Endothelial cell of umbilical vein (primary cell): ENCODE data around the gene GDI1. TPM values are rescaled to one million over a fixed set of nuclear protein-coding genes. Genes with fewer than 3 reads are reported as not detected.

Source experiments
- BruUV-seq: library from RNA; stranded (reverse); fragments of 400-500 nt; replicated peaks from 2 replicates; lab custom pipeline; 2021; lab: Mats Ljungman, UMichigan
- CTCF ChIA-PET: fragments of 300-600, 350-600 bp; sonication (Branson Sonifier 250); formaldehyde crosslinking; loops from one replicate; lab custom pipeline; 2021; ENCODE audit warnings: antibody characterized with exemption, inconsistent platforms; lab: Charles Lee
- POLR2A ChIA-PET: fragments of 300-600, 350-600 bp; sonication (Branson Sonifier 250); formaldehyde crosslinking; loops from one replicate; lab custom pipeline; 2021; ENCODE audit warnings: antibody characterized with exemption, inconsistent platforms; lab: Charles Lee
- DNase-seq: peaks from one replicate; pipeline ENCODE4 v3.0.0-alpha.2; 2011; ENCODE audit warnings: low read depth, low spot score
- FAIRE-seq: peaks from 2 replicates; lab custom pipeline; 2011; peaks lifted over from hg19 to GRCh38; lab: Jason Lieb, UNC
- H2AFZ ChIP-seq: 2 replicates; pipeline ENCODE4 v1.6.0; 2012; ENCODE audit warnings: low read depth, low read length, control low read depth, inconsistent platforms
- H3K27ac ChIP-seq: 2 replicates; pipeline ENCODE4 v1.5.1; 2011; ENCODE audit warnings: low read depth, mild to moderate bottlenecking, control low read depth, low read length, moderate library complexity; ENCODE audit not compliant: insufficient read depth
- H3K27me3 ChIP-seq, 2 experiments: 2 replicates each; pipeline versions ENCODE4 v1.6.0 to v1.6.1; 2011; ENCODE audit warnings: low read length in 2 of 2, mixed read lengths in 1 of 2; ENCODE audit not compliant: control insufficient read depth in 2 of 2, insufficient read depth in 2 of 2
- H3K36me3 ChIP-seq, 2 experiments: 2 replicates in 1 of 2; 3 replicates in 1 of 2; pipeline ENCODE4 v1.5.1; 2011; ENCODE audit warnings: low read length in 2 of 2, mild to moderate bottlenecking in 1 of 2, moderate library complexity in 1 of 2; ENCODE audit not compliant: control insufficient read depth in 2 of 2, insufficient read depth in 2 of 2; ENCODE audit errors: extremely low read depth in 1 of 2
- H3K4me1 ChIP-seq: 3 replicates; pipeline ENCODE4 v1.5.1; 2011; ENCODE audit warnings: mild to moderate bottlenecking, low read length; ENCODE audit not compliant: control insufficient read depth, insufficient read depth; ENCODE audit errors: extremely low read depth
- H3K4me2 ChIP-seq: 2 replicates; pipeline ENCODE4 v1.6.1; 2011; ENCODE audit warnings: low read length, control low read depth, mixed read lengths; ENCODE audit not compliant: insufficient read depth
- H3K4me3 ChIP-seq, 3 experiments: fragments of 200-600 bp in 1 of 3; sonication (generic), shearing (Covaris generic) in 1 of 3; replicated peaks in 1 of 3; 2 replicates each; pipeline ENCODE4 v1.5.1; 2011 to 2016; ENCODE audit warnings: control low read depth in 3 of 3, low read length in 3 of 3, mild to moderate bottlenecking in 2 of 3, inconsistent platforms in 1 of 3, low read depth in 1 of 3, moderate library complexity in 1 of 3; ENCODE audit not compliant: insufficient read depth in 1 of 3
- H3K79me2 ChIP-seq: 2 replicates; pipeline ENCODE4 v1.6.0; 2012; ENCODE audit warnings: low read length, inconsistent platforms; ENCODE audit not compliant: control insufficient read depth, insufficient read depth
- H3K9ac ChIP-seq: replicated peaks from 2 replicates; pipeline ENCODE3; 2011; ENCODE audit warnings: low read length, control low read depth; ENCODE audit not compliant: insufficient read depth; ENCODE audit errors: extremely low read depth
- H3K9me1 ChIP-seq: replicated peaks from 3 replicates; pipeline ENCODE4 v1.6.0; 2011; ENCODE audit warnings: mild to moderate bottlenecking, low read length; ENCODE audit not compliant: control insufficient read depth, insufficient read depth; ENCODE audit errors: extremely low read depth
- H3K9me3 ChIP-seq: replicated peaks from 2 replicates; pipeline ENCODE4 v1.5.1; 2012; ENCODE audit warnings: low read length, inconsistent platforms; ENCODE audit not compliant: control insufficient read depth, insufficient read depth
- H4K20me1 ChIP-seq: replicated peaks from 2 replicates; pipeline ENCODE3; 2011; ENCODE audit warnings: mild to moderate bottlenecking, low read length; ENCODE audit not compliant: control insufficient read depth, insufficient read depth; ENCODE audit errors: extremely low read depth
- GATA2 ChIP-seq: IDR thresholded peaks from 2 replicates; pipeline ENCODE4 v1.7.0; 2011; ENCODE audit warnings: low read depth, mild to moderate bottlenecking, moderate library complexity, mixed read lengths, low read length; ENCODE audit not compliant: insufficient read length, insufficient read depth
- JUN ChIP-seq: IDR thresholded peaks from 2 replicates; pipeline ENCODE4 v1.6.1; 2011; ENCODE audit warnings: borderline replicate concordance, low read depth; ENCODE audit not compliant: insufficient read length, insufficient read depth
- MYC ChIP-seq: IDR thresholded peaks from one replicate; pipeline ENCODE4 v1.6.1; 2011; ENCODE audit warnings: mild to moderate bottlenecking, low read depth, low read length
- POLR2A ChIP-seq: IDR thresholded peaks from 2 replicates; pipeline ENCODE4 v1.6.1; 2012; ENCODE audit warnings: low read depth, mild to moderate bottlenecking, control low read depth, low read length
- POLR2AphosphoS5 ChIP-seq: IDR thresholded peaks from 2 replicates; pipeline ENCODE4 v1.6.1; 2012; ENCODE audit warnings: low read depth, mild to moderate bottlenecking, control low read depth, low read length, moderate library complexity; ENCODE audit not compliant: insufficient read depth
- dilution Hi-C: fragments of 300-500 bp; cut with MboI; formaldehyde crosslinking; loops from one replicate; pipeline ENCODE4 v1.15.0; 2019; ENCODE audit warnings: low sequenced_read_pairs; ENCODE audit not compliant: extremely low pct_ligation_motif_present
- intact Hi-C: fragments of 100-400 bp; cut with micrococcal nuclease; formaldehyde crosslinking; loops from one replicate; pipeline ENCODE4 v1.10.0; 2022
- polyA plus RNA-seq, 4 experiments: library from polyadenylated mRNA; depleted of rRNA in 3 of 4; stranded (reverse) in 3 of 4; unstranded in 1 of 4; fragments of >200 nt; gene quantifications; 2 replicates each; pipeline versions ENCODE4 v1.2.1 to v1.2.3, GENCODE V29; 2011 to 2012; ENCODE audit warnings: missing spikeins in 1 of 4
- total RNA-seq: library from RNA; stranded (reverse); gene quantifications from 2 replicates; pipeline ENCODE4 v1.2.3, GENCODE V29; 2021
- TF ChIP-seq, protein P1 (sequence below): IDR thresholded peaks from 2 replicates; pipeline ENCODE4 v1.6.1; 2011; ENCODE audit not compliant: insufficient read depth, insufficient read length

The GDI1 gene
- total and polyA plus RNA-seq, 2 donors (not counting 3 experiments of a cell fraction or from before 2014, with no cell fraction given): 128 to 247 TPM

- H3K9ac ChIP-seq: peak overlapping the region; percentile 48
- H3K9me1 ChIP-seq: no peaks in the 10 kb centered on the region
- H3K36me3 ChIP-seq: no peaks in the 10 kb centered on the region
- no TSS peak for BruUV-seq
- H3K4me3 ChIP-seq: peak overlapping the region; percentile 16 to 52 (median 29)
- no peaks in the 10 kb centered on the region for H3K9me3 ChIP-seq
- intact Hi-C loops (loop anchor here (1.0 kb wide), 2 partner anchors 26 to 159 kb away; partner anchors contain the start of gene FAM3A), dilution Hi-C loops (no loop called here)
- H3K27ac ChIP-seq: peak overlapping the region; percentile 30
- CTCF ChIA-PET: interaction anchor here (1.0 to 2.2 kb wide), 3 partner anchors 9 to 81 kb away, joined by 3 to 11 read pairs (median 3); partner anchors contain the start of gene DNASE1L1
- H3K27me3 ChIP-seq: no peaks in the 10 kb centered on the region
- POLR2A ChIA-PET: interaction anchor here (0.6 to 1.5 kb wide), 4 partner anchors 11 to 82 kb away, joined by 3 to 7 read pairs (median 3); partner anchors contain the start of gene LAGE3
- H4K20me1 ChIP-seq: no peaks in the 10 kb centered on the region
- H2AFZ ChIP-seq: no peak overlapping the region
- H3K79me2 ChIP-seq: peaks cover 7% of the 10 kb centered on the region
- DNase-seq (peak; percentile 2), FAIRE-seq (no peak)
- H3K4me1 ChIP-seq: peaks cover 1% of the 10 kb centered on the region
- TF ChIP-seq JUN: no peak
- TF ChIP-seq MYC: no peak
- no peak for TF ChIP-seq GATA2
- TF ChIP-seq POLR2AphosphoS5: no peak
- H3K4me2 ChIP-seq: peak overlapping the region; percentile 59
These were observed 53.1 kb downstream of the GDI1 start for GRCh38 chrX:154490021-154490413.

GRCh38 chrX:154490414-154491083 is 53.6 kb downstream of the GDI1 start, which contains the start of gene SLC10A3:
TSS of gene SLC10A3 (minus strand) at chrX:154490629. CDS start at chrX:154488940, 1,689 bp downstream.
- Histone ChIP-seq H3K4me2 (peak within 1 kb of the TSS; percentile 62), H3K4me3 (peak within 1 kb of the TSS; percentile 51 to 68 (median 55)), H2AFZ (peak within 1 kb of the TSS; percentile 87), H3K9ac (peak within 1 kb of the TSS; percentile 85), H3K27ac (peak within 1 kb of the TSS; percentile 78), H3K27me3 (no peaks in the 10 kb centered on the region), H3K36me3 (no peaks in the 10 kb centered on the region), H3K9me1 (no peaks in the 10 kb centered on the region), H4K20me1 (no peaks in the 10 kb centered on the region), H3K79me2 (peaks cover 3% of the 10 kb centered on the region), H3K9me3 (no peaks in the 10 kb centered on the region), H3K4me1 (no peaks in the 10 kb centered on the region)
- TF ChIP-seq, protein P1, sequence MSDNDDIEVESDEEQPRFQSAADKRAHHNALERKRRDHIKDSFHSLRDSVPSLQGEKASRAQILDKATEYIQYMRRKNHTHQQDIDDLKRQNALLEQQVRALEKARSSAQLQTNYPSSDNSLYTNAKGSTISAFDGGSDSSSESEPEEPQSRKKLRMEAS: no peak
- TF ChIP-seq MYC (no peak), JUN (no peak), POLR2A (peak; percentile 80), POLR2AphosphoS5 (peak; percentile 44)
- FAIRE-seq (peak; percentile 98), DNase-seq (peak; percentile 94)
- intact Hi-C loops: loop anchor here (1.0 kb wide), 2 partner anchors 26 to 159 kb away; partner anchors contain the start of gene FAM3A
- BruUV-seq: no TSS peak
- ChIA-PET CTCF (interaction anchor here (1.0 to 2.2 kb wide), 4 partner anchors 8 to 82 kb away, joined by 3 to 11 read pairs (median 3); partner anchors contain the start of gene DNASE1L1), POLR2A (interaction anchor here (0.6 to 1.5 kb wide), 3 partner anchors 12 to 83 kb away, joined by 3 to 7 read pairs (median 3); partner anchors contain the start of gene LAGE3)
- dilution Hi-C loops: no loop called here
